ENCODE measurements around the gene NOTCH3. TPM values are rescaled to one million over a fixed set of nuclear protein-coding genes. Genes with fewer than 3 reads are reported as not detected.

NOTCH3 gene
- total RNA-seq, 4 donors from 2014 or later: 17.7 to 91.4 (median 41.4) TPM

DNA sequence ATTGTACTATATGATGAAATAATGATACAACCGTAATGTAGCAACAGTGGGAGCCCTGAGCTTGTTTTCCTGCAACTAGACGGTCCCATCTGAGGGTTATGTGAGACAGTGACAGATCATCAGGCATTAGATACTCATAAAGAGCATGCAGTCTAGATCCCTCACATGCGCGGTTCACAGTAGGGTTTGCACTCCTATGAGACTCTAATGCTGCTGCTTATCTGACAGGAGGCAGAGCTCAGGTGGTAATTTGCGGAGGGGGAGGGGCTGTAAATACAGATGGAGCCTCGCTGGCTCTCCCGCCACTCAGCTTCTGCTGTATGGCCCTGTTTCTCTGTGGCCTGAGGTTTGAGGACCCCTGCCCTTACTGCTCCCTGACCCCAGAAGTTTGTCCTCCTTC, 17.7 kb upstream of the NOTCH3 start:
- TF ChIP-seq, protein P1, sequence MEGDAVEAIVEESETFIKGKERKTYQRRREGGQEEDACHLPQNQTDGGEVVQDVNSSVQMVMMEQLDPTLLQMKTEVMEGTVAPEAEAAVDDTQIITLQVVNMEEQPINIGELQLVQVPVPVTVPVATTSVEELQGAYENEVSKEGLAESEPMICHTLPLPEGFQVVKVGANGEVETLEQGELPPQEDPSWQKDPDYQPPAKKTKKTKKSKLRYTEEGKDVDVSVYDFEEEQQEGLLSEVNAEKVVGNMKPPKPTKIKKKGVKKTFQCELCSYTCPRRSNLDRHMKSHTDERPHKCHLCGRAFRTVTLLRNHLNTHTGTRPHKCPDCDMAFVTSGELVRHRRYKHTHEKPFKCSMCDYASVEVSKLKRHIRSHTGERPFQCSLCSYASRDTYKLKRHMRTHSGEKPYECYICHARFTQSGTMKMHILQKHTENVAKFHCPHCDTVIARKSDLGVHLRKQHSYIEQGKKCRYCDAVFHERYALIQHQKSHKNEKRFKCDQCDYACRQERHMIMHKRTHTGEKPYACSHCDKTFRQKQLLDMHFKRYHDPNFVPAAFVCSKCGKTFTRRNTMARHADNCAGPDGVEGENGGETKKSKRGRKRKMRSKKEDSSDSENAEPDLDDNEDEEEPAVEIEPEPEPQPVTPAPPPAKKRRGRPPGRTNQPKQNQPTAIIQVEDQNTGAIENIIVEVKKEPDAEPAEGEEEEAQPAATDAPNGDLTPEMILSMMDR (IDR thresholded peaks at IDR 0.05; ENCODE audit: low read depth): no peak

DNA sequence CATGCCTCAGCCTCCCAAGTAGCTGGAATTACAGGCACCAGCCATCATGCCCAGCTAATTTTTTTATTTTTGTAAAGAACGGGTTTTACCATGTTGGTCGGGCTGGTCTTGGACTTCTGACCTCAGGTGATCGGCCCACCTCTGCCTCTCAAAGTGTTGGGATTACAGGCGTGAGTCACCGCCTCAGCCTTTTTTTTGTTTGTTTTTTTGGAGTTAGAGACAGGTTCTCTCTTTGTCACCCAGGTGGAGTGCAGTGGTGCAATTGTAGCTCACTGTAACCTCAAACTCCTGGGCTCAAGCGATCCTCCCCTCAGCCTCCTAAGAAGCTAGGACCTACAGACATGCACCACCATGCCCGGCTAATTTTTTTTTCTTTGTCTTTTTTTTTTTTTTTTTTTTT, 15.6 kb upstream of the NOTCH3 start:
- TF ChIP-seq, protein P1 (IDR thresholded peaks at IDR 0.05; ENCODE audit: low read depth): no peak

DNA sequence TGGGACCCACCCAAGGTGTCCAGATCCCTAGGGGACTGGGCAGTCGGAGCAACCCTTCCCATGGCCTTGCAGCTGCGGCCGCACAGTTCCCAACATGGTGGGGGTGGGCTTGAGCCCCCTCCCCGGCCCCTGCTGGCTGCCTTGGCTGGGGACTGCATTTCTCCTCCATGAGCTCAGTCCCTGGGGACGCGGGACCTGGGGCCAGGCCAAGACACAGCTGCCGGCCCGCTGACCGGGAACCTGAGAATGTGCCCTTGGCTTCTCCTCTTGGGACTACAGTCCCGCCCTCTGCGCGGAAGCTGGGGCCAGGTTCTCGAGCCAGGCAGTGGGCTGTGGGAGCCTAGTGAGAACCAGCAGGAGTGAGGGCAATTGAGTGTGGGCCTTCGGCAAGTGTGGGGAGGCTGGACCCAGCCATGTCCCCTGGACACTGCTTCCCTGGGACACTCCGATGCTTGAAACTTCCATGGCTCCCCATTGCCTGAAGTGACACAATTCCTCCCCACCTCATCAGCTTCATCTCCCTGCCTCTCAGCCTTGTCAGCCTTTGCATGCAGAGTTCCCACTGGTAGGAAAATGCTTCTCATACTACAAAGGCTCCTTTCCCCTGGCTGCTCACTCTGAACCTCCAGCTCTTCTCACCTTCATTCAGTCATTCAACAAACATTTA, 13.1 kb upstream of the NOTCH3 start:
- TF ChIP-seq, protein P1 (IDR thresholded peaks at IDR 0.05; ENCODE audit: low read depth): no peak

DNA sequence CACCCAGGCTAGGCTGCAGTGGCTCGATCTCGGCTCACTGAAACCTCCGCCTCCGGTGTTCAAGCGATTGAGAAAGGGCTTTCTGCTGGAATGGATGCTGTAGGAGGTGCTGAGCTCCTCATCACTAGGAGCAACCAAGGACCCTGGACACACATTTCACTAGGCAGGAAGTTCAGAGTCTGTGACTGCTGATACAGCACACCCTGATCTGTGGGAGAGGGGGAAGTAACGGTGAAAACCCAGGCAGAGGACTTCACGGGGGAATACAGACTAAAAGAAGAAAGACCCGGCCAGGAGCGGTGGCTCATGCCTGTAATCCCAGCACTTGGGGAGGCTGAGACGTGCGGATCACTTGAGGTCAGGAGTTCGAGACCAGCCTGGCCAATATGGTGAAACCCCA, 11.9 kb upstream of the NOTCH3 start:
- TF ChIP-seq, protein P1 (IDR thresholded peaks at IDR 0.05; ENCODE audit: low read depth): no peak

DNA sequence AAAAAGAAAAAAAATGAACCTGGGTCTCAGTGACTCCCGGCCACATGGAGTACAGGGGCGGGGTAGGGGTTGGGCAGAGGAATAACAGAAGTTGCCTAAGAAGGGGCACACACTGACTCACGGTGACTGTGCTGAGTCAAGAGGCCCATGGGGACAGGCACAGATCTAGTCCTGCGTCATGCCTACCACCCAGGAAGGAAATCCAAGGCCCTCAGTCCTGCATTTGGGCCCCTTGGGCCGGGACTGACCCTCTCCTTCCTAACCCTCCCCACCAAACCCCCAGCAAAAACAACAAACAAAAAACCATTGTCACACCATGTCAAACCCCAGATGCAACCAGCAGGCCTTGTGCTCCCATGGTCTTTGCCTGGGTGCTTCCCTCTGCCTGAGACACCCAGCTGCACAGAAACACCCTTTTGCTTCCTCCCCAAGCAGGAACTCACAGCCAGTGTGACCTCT, 9.6 kb upstream of the NOTCH3 start:
- TF ChIP-seq, protein P1 (IDR thresholded peaks at IDR 0.05; ENCODE audit: low read depth): no peak

DNA sequence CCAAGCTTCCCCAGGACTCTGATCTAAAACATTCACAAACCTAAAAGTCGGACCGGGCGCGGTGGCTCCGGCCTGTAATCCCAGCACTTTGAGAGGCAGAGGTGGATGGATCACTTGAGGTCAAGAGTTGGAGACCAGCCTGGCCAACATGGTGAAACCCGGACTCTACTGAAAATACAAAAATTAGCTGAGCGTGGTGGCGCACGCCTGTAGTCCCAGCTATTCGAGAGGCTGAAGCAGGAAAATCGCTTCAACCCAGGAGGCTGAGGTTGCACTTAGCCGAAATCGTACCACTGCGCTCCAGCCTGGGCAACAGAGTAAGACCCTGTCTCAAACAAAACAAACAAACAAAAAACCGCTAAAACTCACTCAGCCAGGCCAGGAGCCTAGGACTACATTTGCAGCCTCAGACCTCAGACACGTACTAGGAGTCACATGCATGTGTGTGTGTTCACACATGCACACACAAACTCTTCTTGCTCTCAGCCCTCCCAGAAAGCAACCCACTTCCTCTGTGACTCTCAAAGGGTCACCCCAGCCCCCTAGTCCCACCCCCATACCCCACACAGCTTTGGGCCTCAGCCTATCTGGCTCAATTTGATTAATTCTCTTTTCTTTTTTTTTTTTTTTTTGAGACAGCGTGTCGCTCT, 704 bp upstream of the NOTCH3 start:
- TF ChIP-seq, protein P1 (IDR thresholded peaks at IDR 0.05; ENCODE audit: low read depth): no peak

DNA sequence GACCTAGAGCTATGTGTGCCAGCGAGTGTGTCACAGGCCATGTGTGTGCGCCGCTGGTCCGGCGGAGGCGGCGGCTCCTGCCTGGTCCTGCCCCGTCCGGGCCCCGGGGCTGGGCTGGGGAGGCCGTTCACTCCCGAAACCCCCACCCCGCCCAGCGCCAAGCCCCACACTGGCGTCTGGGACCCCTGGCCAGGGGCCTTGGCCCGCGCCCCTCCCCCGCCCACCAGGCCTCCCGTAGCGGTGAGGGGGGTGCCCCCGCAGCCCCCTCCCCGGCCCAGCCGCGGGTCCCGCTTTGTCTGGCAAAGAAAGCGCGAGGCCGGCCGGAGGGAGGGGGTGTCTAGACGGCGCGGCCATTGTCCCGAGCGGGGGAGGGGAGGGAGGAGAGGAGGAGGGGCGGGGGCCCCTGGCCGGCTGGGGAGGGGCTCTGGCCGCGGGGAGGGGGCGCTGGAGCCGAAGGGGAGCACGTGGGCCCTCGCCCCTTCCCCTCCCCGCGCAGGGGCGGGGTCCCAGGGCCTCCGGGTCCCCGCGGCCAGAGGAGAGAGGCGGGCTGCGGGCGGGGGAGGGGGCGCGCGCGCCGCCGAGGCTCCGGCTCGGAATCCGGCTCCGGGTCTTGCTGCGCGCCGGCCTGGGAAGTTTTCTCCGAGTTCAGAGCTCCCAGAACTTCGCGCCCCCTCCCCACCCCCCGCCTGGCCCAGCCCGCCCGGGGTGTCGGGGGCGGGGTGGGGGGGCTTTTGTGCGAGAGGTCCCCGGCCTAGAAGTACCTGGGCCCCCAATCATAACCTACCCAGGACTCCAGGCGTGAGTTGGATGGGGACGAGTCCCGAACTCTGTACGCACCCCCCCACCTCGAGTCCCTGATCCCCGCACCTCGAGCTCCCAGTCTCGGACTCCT, 888 bp downstream of the NOTCH3 start:
- TF ChIP-seq, protein P1 (IDR thresholded peaks at IDR 0.05; ENCODE audit: low read depth): no peak
